Upper lobe of right lung (tissue), 1 donor: Measurements from ENCODE around the gene GATA6. TPM values are rescaled to one million over a fixed set of nuclear protein-coding genes. Genes with fewer than 3 reads are reported as not detected.

Experiments
- ATAC-seq: fragments of 200-7000 bp; cut with Tn5 transposase; one replicate; pipeline ENCODE4 v1.9.1; 2020; ENCODE audit warnings: mild to moderate bottlenecking, moderate library complexity
- DNase-seq: peaks from one replicate; pipeline ENCODE4 v3.0.0-alpha.2; 2020
- H3K27ac ChIP-seq: fragments of 200-600 bp; one replicate; pipeline ENCODE4 v1.8.0; 2022
- H3K27me3 ChIP-seq: fragments of 200-600 bp; one replicate; pipeline ENCODE4 v1.8.0; 2022; ENCODE audit warnings: mild to moderate bottlenecking
- H3K36me3 ChIP-seq: fragments of 200-600 bp; one replicate; pipeline ENCODE4 v1.8.0; 2022
- H3K4me1 ChIP-seq: fragments of 200-600 bp; one replicate; pipeline ENCODE4 v1.8.0; 2022
- H3K4me3 ChIP-seq: fragments of 200-600 bp; one replicate; pipeline ENCODE4 v1.8.0; 2022; ENCODE audit warnings: mild to moderate bottlenecking
- H3K9me3 ChIP-seq: fragments of 200-600 bp; one replicate; pipeline ENCODE4 v1.8.0; 2022
- intact Hi-C: fragments of 100-400 bp; cut with DNase I; formaldehyde crosslinking; loops from one replicate; pipeline ENCODE4 v1.11.0; 2022
- total RNA-seq: library from RNA; stranded (reverse); fragmentation: NEBNext Ultra II Directional; extraction: Animal tissue kit (Norgen Biotek cat#: 25700); gene quantifications from one replicate; pipeline ENCODE4 v1.2.1, GENCODE V29; 2021
- TF ChIP-seq, protein P1 (sequence below): fragments of 200-600 bp; IDR thresholded peaks from one replicate; pipeline ENCODE4 v1.8.0; 2022; ENCODE audit warnings: antibody characterized with exemption
- donor health status: DM: no; HTN: yes; CAD: no; lungs with severe emphysema.

Gene GATA6
- total RNA-seq, 1 donor from 2014 or later: 32.2 TPM

DNA sequence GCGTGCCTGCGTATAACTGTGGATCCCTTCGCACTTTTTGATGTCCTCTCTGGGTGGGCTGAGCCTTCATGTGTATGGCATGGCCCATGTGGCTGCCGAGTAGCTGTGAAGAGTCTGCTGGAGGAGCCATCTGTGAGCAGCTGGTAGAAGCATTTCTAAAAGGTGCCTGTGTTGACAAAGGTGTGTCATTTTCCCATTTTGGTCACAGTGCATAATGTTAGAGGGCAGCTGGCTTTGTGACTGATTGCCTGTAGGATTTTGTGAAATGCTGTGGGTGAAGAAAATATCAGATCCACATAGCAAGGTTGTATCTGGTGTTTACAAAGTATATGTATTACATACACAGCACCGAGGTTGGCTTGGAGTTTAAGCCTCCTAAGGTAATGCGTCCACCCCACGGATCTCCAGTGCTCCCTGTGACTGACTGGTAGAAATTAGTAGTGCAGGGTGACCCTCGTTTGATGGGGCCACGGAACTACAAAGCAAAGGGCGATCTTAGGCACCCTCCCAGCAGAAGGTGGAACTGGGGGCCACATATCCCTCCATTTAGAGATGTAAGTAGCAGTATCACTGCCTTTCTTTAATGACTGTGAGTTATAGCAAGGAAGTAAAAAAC is 16.5 kb downstream of the GATA6 start:
- Histone ChIP-seq H3K27me3 (no peaks in the 10 kb centered on the region), H3K9me3 (no peaks in the 10 kb centered on the region), H3K4me1 (peaks cover 48% of the 10 kb centered on the region), H3K4me3 (no peak overlapping the region), H3K27ac (peak overlapping the region; percentile 27), H3K36me3 (peaks cover 45% of the 10 kb centered on the region)
- intact Hi-C loops: no loop called here
- ATAC-seq: peak; percentile 43
- DNase-seq: no peak
- TF ChIP-seq, protein P1, sequence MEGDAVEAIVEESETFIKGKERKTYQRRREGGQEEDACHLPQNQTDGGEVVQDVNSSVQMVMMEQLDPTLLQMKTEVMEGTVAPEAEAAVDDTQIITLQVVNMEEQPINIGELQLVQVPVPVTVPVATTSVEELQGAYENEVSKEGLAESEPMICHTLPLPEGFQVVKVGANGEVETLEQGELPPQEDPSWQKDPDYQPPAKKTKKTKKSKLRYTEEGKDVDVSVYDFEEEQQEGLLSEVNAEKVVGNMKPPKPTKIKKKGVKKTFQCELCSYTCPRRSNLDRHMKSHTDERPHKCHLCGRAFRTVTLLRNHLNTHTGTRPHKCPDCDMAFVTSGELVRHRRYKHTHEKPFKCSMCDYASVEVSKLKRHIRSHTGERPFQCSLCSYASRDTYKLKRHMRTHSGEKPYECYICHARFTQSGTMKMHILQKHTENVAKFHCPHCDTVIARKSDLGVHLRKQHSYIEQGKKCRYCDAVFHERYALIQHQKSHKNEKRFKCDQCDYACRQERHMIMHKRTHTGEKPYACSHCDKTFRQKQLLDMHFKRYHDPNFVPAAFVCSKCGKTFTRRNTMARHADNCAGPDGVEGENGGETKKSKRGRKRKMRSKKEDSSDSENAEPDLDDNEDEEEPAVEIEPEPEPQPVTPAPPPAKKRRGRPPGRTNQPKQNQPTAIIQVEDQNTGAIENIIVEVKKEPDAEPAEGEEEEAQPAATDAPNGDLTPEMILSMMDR: no peak

DNA sequence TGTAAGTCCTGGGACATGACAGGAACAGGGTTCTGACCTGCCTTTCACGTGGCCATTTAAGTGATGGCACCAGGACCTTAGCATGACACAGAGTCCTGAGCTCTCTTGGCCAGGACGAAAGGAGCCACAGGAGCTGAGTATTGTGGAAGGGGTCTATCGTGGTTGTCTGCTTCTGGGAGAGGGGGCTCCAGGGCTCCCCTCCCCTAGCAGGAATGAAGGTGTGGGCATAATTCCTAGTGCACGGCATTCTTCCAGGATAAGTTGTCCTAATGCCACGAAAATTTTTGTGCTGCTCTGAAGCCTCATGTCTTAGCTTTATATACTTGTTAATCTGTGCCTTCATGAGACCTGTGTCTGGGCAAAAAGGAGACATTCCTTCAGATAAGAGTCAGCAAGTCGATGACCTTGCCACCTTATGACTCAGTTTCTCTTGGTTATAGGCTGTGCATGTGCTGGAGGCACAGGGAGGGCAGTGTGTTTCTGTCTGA is 17.1 kb downstream of the GATA6 start:
- ATAC-seq: no peak
- Histone ChIP-seq H3K9me3 (no peaks in the 10 kb centered on the region), H3K4me1 (peaks cover 53% of the 10 kb centered on the region), H3K36me3 (peaks cover 38% of the 10 kb centered on the region), H3K27me3 (no peaks in the 10 kb centered on the region), H3K27ac (peak overlapping the region; percentile 27), H3K4me3 (no peak overlapping the region)
- no peak for DNase-seq
- TF ChIP-seq, protein P1: no peak
- intact Hi-C loops: no loop called here

DNA sequence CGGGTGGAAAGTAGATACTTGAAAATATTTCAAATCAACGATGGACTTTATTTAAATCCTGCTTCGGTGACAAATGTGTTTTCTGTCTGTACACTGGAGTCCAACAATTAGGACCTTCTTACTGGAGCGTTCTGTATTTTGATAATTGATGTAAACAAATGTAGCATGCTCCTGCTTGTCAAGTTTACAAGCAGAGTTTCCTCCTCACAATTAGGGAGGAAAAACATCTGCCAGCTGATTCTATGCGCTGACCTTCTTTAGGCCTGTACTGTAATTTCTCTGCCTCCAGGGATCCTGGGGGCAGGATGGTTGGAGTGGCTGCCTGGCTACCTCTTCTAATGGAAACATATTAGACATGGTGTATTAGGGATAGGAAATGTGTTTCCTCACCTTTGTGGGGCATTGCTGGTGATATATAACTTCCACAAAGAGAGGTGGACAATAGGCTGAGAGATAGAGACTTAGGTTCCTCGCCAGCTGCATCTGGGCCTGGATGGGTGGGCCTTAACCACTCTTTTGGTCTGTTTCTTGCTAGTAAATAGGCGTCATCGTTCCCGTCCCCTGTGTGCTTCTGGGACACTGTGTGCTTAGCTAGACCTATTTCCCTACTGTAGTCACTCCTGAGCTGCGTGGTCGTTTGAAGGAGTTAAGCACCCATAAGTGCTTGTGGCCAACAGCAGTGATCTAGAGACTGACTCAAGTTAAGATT is 19.3 kb downstream of the GATA6 start:
- intact Hi-C loops: no loop called here
- no peaks in the 10 kb centered on the region for H3K27me3 ChIP-seq
- H3K36me3 ChIP-seq: peaks cover 23% of the 10 kb centered on the region
- H3K4me3 ChIP-seq: no peak overlapping the region
- H3K27ac ChIP-seq: peak overlapping the region; percentile 70
- no peaks in the 10 kb centered on the region for H3K9me3 ChIP-seq
- H3K4me1 ChIP-seq: peaks cover 64% of the 10 kb centered on the region
- ATAC-seq (peak; percentile 74), DNase-seq (no peak)
- TF ChIP-seq, protein P1: no peak

GRCh38 chr18:22189449-22190166 is 20.2 kb downstream of the GATA6 start:
- Histone ChIP-seq H3K27ac (peak overlapping the region; percentile 70), H3K4me1 (peaks cover 70% of the 10 kb centered on the region), H3K9me3 (no peaks in the 10 kb centered on the region), H3K4me3 (no peak overlapping the region), H3K36me3 (peaks cover 18% of the 10 kb centered on the region), H3K27me3 (no peaks in the 10 kb centered on the region)
- intact Hi-C loops: no loop called here
- DNase-seq: no peak
- ATAC-seq: no peak
- TF ChIP-seq, protein P1: no peak

- Histone ChIP-seq H3K27ac (peak overlapping the region; percentile 19), H3K4me3 (no peak overlapping the region), H3K36me3 (peaks cover 7% of the 10 kb centered on the region), H3K27me3 (no peaks in the 10 kb centered on the region), H3K9me3 (no peaks in the 10 kb centered on the region), H3K4me1 (peaks cover 71% of the 10 kb centered on the region)
- TF ChIP-seq, protein P1: no peak
- DNase-seq (no peak), ATAC-seq (no peak)
- intact Hi-C loops: no loop called here
Observed at GRCh38 chr18:22191346-22191695, 21.9 kb downstream of the GATA6 start.
